Subcutaneous adipose tissue (tissue), 4 donors: ENCODE results near the gene TRIOBP. TPM values are rescaled to one million over a fixed set of nuclear protein-coding genes. Genes with fewer than 3 reads are reported as not detected.

Source experiments
- CTCF ChIP-seq: fragments of 450-650 bp; IDR thresholded peaks from one replicate; pipeline ENCODE4 v1.5.1; 2016; ENCODE audit warnings: low read depth, mild to moderate bottlenecking, control low read depth, antibody characterized with exemption, moderate library complexity
- total RNA-seq, 4 donors: library from RNA; depleted of rRNA; stranded (reverse); fragments of >200 nt; gene quantifications; one replicate each; pipeline ENCODE4 v1.1.0, GENCODE V29; 2016

Gene TRIOBP, protein sequence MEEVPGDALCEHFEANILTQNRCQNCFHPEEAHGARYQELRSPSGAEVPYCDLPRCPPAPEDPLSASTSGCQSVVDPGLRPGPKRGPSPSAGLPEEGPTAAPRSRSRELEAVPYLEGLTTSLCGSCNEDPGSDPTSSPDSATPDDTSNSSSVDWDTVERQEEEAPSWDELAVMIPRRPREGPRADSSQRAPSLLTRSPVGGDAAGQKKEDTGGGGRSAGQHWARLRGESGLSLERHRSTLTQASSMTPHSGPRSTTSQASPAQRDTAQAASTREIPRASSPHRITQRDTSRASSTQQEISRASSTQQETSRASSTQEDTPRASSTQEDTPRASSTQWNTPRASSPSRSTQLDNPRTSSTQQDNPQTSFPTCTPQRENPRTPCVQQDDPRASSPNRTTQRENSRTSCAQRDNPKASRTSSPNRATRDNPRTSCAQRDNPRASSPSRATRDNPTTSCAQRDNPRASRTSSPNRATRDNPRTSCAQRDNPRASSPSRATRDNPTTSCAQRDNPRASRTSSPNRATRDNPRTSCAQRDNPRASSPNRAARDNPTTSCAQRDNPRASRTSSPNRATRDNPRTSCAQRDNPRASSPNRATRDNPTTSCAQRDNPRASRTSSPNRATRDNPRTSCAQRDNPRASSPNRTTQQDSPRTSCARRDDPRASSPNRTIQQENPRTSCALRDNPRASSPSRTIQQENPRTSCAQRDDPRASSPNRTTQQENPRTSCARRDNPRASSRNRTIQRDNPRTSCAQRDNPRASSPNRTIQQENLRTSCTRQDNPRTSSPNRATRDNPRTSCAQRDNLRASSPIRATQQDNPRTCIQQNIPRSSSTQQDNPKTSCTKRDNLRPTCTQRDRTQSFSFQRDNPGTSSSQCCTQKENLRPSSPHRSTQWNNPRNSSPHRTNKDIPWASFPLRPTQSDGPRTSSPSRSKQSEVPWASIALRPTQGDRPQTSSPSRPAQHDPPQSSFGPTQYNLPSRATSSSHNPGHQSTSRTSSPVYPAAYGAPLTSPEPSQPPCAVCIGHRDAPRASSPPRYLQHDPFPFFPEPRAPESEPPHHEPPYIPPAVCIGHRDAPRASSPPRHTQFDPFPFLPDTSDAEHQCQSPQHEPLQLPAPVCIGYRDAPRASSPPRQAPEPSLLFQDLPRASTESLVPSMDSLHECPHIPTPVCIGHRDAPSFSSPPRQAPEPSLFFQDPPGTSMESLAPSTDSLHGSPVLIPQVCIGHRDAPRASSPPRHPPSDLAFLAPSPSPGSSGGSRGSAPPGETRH (N-terminal part only)
- total RNA-seq = 100 to 1,000 TPM in 1 of 4 donors, 10 to 100 TPM in 3; 46.6 to 160 (median 77.6) TPM

GRCh38 chr22:37696657-37697537 lies at the start of gene TRIOBP:
TRIOBP (plus strand) TSS chr22:37697048; CDS start chr22:37701366, 4,318 bp downstream.
- TF ChIP-seq CTCF = no peak

GRCh38 chr22:37647317-37647716 lies 49.5 kb upstream of the TRIOBP start:
- no peak for TF ChIP-seq CTCF

- TF ChIP-seq CTCF = no peak
Measured at GRCh38 chr22:37647928-37648327, 48.9 kb upstream of the TRIOBP start.

GRCh38 chr22:37650463-37651136 lies 46.2 kb upstream of the TRIOBP start:
- TF ChIP-seq CTCF = no peak

- no peak for TF ChIP-seq CTCF
Measured at GRCh38 chr22:37654563-37655251, 42.1 kb upstream of the TRIOBP start.

DNA sequence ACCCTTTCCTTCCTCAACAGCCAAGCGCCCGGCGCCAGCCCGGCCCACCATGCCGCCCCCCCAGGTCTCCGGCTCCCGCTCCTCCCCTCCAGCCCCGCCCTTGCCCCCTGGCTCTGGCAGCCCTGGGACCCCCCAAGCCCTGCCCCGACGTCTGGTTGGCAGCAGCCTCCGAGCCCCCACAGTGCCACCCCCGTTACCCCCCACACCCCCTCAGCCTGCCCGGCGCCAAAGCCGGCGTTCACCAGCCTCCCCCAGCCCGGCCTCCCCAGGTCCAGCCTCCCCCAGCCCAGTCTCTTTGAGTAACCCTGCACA lies 41.6 kb upstream of the TRIOBP start:
- no peak for TF ChIP-seq CTCF
